HFF-Myc (cell line): Measurements from ENCODE around the gene BLTP3B.
"Not testable (repeated sequence)": the region's sequence is repeated elsewhere in the genome, so short reads cannot be mapped to it uniquely, and the experiment has no call there.

Experiments used
- DNase-seq: peaks from one replicate; pipeline ENCODE4 v3.0.0-alpha.2; 2011; ENCODE audit warnings: low read depth; ENCODE audit errors: extremely low read depth
- H3K4me3 ChIP-seq: replicated peaks from 2 replicates; pipeline ENCODE4 v1.5.1; 2011; ENCODE audit warnings: low read depth, mild to moderate bottlenecking, control low read depth, low read length
- TF ChIP-seq, protein P1 (sequence below): IDR thresholded peaks from 2 replicates; pipeline ENCODE4 v1.5.1; 2012; ENCODE audit warnings: mild to moderate bottlenecking, low read depth, low read length, control low read depth; ENCODE audit errors: missing control alignments

Gene BLTP3B, protein sequence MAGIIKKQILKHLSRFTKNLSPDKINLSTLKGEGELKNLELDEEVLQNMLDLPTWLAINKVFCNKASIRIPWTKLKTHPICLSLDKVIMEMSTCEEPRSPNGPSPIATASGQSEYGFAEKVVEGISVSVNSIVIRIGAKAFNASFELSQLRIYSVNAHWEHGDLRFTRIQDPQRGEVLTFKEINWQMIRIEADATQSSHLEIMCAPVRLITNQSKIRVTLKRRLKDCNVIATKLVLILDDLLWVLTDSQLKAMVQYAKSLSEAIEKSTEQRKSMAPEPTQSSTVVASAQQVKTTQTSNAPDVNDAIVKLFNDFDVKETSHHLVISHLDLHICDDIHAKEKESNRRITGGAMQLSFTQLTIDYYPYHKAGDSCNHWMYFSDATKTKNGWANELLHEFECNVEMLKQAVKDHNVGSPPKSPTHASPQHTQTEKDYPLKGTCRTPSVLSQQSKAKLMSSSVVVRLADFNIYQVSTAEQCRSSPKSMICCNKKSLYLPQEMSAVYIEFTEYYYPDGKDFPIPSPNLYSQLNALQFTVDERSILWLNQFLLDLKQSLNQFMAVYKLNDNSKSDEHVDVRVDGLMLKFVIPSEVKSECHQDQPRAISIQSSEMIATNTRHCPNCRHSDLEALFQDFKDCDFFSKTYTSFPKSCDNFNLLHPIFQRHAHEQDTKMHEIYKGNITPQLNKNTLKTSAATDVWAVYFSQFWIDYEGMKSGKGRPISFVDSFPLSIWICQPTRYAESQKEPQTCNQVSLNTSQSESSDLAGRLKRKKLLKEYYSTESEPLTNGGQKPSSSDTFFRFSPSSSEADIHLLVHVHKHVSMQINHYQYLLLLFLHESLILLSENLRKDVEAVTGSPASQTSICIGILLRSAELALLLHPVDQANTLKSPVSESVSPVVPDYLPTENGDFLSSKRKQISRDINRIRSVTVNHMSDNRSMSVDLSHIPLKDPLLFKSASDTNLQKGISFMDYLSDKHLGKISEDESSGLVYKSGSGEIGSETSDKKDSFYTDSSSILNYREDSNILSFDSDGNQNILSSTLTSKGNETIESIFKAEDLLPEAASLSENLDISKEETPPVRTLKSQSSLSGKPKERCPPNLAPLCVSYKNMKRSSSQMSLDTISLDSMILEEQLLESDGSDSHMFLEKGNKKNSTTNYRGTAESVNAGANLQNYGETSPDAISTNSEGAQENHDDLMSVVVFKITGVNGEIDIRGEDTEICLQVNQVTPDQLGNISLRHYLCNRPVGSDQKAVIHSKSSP (N-terminal part only)

DNA sequence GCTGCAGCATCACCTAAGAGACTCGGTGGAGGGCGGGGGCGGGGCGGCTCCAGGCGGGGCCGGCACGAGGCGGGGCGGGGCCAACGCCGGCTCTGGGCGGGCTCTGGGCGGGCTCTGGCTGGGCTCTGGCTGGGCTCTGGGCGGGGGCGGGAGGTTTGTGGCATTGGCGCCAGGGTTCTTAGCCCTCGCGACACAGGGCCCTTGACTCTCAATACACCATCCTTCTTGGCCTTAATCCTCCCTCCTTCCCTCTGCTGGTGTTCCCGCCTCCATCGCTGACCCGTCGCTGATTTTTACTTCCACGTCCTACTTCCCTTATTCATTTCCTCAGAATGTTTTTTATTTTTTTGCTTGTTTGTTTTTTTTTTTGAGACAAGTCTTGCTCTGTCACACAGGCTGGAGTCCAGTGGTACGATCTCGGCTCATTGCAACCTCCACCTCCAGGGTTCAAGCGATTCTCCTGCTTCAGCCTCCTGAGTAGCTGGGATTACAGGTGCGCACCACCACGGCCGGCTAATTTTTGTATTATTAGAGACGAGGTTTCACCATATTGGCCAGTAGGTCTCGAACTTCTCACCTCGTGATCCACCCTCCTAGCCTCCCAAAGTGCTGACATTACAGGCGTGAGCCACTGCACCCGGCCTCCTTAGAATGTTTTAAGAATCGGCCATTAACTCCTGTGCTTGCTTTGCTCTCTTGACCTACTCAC, at the start of gene BLTP3B:
TSS of gene BLTP3B (minus strand) at position 24 of the 709 bp plus-strand sequence. CDS start 239 bp downstream, outside the sequence.
- DNase-seq, result peak; percentile 14
- H3K4me3 ChIP-seq, result peak within 1 kb of the TSS; percentile 87
- TF ChIP-seq, protein P1, sequence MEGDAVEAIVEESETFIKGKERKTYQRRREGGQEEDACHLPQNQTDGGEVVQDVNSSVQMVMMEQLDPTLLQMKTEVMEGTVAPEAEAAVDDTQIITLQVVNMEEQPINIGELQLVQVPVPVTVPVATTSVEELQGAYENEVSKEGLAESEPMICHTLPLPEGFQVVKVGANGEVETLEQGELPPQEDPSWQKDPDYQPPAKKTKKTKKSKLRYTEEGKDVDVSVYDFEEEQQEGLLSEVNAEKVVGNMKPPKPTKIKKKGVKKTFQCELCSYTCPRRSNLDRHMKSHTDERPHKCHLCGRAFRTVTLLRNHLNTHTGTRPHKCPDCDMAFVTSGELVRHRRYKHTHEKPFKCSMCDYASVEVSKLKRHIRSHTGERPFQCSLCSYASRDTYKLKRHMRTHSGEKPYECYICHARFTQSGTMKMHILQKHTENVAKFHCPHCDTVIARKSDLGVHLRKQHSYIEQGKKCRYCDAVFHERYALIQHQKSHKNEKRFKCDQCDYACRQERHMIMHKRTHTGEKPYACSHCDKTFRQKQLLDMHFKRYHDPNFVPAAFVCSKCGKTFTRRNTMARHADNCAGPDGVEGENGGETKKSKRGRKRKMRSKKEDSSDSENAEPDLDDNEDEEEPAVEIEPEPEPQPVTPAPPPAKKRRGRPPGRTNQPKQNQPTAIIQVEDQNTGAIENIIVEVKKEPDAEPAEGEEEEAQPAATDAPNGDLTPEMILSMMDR, result no peak

DNA sequence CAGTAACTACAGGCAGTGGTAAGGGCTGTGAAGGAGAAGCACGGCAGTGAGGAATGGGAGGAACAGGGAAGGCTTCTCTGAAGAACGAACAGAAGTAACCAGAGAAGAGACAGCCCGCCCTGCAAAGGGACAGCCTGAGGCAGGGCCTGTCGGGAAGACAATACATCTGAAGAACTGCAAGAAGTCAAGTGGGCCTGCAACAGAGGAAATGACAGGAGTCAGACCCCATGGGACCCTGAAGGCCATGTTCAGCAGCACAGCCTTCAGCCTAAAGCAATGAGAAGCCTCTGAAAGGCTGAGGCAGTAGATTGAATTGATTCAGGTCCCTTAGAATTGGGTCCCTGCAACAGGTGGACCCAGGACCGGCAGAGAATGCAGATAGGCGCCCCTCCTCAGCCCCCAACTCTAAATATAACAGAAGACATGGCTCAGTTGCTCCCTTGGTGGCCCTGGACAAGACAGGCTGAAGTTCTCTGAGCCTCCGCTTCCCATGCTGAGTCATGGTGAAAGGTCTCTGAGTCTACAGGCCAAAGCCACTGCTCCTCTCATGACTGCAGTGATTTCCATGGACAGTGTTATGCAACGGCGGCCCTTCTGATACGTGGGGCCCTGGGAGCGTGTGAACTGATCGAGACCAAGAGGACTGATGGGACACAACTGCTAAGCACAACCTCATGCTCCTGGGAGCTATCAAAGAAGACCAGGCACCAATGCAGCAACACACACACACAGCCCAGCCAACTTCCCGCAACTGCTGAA, 47.1 kb upstream of the BLTP3B start:
- no peak overlapping the region for H3K4me3 ChIP-seq
- no peak for DNase-seq
- TF ChIP-seq, protein P1, result no peak

DNA sequence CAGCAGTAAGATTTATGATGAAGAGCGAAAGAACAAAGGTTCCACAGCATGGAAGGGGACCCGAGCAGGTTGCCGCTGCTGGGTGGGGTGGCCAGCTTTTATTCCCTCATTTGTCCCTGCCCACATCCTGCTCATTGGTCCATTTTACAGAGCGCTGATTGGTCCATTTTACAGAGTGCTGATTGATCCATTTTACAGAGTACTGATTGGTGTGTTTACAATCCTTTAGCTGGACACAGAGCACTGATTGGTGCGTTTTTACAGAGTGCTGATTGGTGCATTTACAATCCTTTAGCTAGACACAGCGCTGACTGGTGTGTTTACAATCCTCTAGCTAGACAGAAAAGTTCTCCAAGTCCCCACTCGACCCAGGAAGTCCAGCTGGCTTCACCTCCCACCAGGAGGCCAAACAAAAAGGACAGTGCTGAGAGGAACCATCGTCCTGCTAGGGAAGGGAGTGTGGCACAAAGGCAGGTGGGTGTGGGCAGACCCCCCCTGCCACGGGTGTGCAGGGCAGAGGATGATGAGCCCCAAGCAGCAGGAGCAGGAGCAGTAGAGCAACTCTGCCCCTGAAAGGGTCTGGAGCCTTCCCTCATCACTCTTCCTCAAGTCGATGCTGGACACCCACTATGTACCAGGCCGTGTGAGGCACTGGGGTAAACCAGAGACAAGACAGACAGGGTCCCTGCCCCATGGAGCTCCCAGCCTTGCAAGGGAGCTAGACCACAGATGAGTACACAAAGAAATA, 46.4 kb upstream of the BLTP3B start:
- not testable (repeated sequence) for DNase-seq, H3K4me3 ChIP-seq

DNA sequence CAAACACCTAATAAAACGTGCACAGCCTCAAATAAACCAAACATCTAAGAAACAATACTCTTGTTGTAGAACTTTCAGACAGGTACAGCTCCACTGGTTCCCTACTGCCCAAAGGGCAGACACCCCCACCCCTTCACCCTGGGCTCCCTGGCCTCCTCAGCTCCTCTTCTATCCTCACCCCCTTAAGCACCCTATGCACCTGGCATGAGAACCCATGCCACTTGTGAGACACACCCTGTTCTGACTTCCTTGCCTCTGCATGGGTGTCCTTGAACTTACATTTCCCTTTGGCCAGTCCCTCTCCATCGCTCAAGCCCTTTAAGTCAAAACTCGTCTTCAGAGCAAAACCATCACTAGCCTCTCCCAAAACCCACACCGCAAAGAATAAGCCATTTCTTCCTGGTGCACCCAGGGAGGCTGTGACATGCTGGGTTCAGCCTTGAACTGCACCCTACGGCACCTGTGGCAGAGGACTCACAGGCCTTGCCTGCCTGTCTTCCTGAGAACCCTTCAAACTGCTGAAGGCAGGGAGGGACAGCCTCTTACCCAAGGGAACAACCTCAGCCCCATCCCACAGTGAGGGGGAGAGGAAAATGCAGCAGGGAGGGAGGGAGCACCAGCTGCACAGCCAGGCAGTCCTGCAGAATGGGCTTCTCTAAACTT, 45.3 kb upstream of the BLTP3B start:
- H3K4me3 ChIP-seq, result no peak overlapping the region
- TF ChIP-seq, protein P1, result no peak
- no peak for DNase-seq

DNA sequence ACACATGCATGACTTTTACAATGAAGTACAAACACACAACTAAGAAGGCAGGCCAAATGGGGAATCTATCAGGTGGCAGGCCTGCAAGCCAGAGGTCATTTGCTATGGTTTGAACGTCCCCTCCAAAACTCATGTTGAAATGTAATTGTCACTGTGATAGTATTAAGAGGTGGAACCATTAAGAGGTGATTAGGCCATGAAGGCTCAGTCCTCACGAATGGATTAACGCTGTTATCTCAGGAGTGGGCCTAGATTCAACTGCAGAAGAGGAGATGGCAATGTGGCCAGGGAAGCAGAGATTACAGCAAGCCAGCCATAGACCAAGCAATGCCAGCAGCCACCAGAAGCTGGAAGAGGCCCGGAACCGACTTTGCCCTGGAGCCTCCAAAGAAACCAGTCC, 44.4 kb upstream of the BLTP3B start:
- DNase-seq, result no peak
- TF ChIP-seq, protein P1, result no peak
- H3K4me3 ChIP-seq, result no peak overlapping the region
